ENCODE results near the gene A1BG.
"Not testable (repeated sequence)": the region's sequence is repeated elsewhere in the genome, so short reads cannot be mapped to it uniquely, and the experiment has no call there.

Gene A1BG

GRCh38 chr19:58325311-58326022, 27.8 kb downstream of the A1BG start:
- peaks cover 7 to 14% of the 10 kb centered on the region in 2 donors for H3K36me3 Mint-ChIP-seq
- ATAC-seq (replicated peaks) (no peak), DNase-seq (no peak)

GRCh38 chr19:58319241-58319640, 34.1 kb downstream of the A1BG start:
- Mint-ChIP-seq H3K4me1 (no peaks in the 10 kb centered on the region), H3K4me3 (no peak overlapping the region), H3K36me3 (peaks cover 18 to 51% of the 10 kb centered on the region in 2 donors), H3K9me3 (no peaks in the 10 kb centered on the region), H3K27ac (no peak overlapping the region), H3K27me3 (no peaks in the 10 kb centered on the region)
- DNase-seq (no peak), ATAC-seq (replicated peaks) (no peak)

More at GRCh38 chr19:58325311-58326022, 27.8 kb downstream of the A1BG start:
- Mint-ChIP-seq H3K27me3 (no peaks in the 10 kb centered on the region), H3K4me3 (no peak overlapping the region), H3K27ac (no peak overlapping the region), H3K9me3 (no peaks in the 10 kb centered on the region), H3K4me1 (peaks cover 6 to 9% of the 10 kb centered on the region in 2 donors)

GRCh38 chr19:58318297-58318696, 35.0 kb downstream of the A1BG start:
- no peak for DNase-seq
- no peak overlapping the region for H3K4me3 Mint-ChIP-seq
- H3K27me3 Mint-ChIP-seq: no peaks in the 10 kb centered on the region
- no peak overlapping the region for H3K27ac Mint-ChIP-seq
- ATAC-seq (replicated peaks): no peak
- no peaks in the 10 kb centered on the region for H3K9me3 Mint-ChIP-seq
- no peaks in the 10 kb centered on the region for H3K4me1 Mint-ChIP-seq
- peaks cover 23 to 54% of the 10 kb centered on the region in 2 donors for H3K36me3 Mint-ChIP-seq

- Mint-ChIP-seq H3K27ac (no peak overlapping the region), H3K4me3 (no peak overlapping the region), H3K9me3 (no peaks in the 10 kb centered on the region), H3K27me3 (no peaks in the 10 kb centered on the region), H3K36me3 (peaks cover 22 to 55% of the 10 kb centered on the region in 2 donors), H3K4me1 (no peaks in the 10 kb centered on the region)
- DNase-seq (no peak), ATAC-seq (replicated peaks) (no peak)
Measured at GRCh38 chr19:58317476-58318072, 35.7 kb downstream of the A1BG start.

- H3K9me3 Mint-ChIP-seq: no peaks in the 10 kb centered on the region
- H3K4me1 Mint-ChIP-seq: peaks cover 2 to 3% of the 10 kb centered on the region in 2 donors
- peaks cover 37 to 67% of the 10 kb centered on the region in 2 donors for H3K36me3 Mint-ChIP-seq
- H3K4me3 Mint-ChIP-seq: no peak overlapping the region
- ATAC-seq (replicated peaks) (no peak), DNase-seq (no peak)
- H3K27ac Mint-ChIP-seq: no peak overlapping the region
- no peaks in the 10 kb centered on the region for H3K27me3 Mint-ChIP-seq
Measured at GRCh38 chr19:58315580-58315979, 37.7 kb downstream of the A1BG start.

GRCh38 chr19:58311345-58311865, 41.9 kb downstream of the A1BG start:
- peaks cover 0 to 4% of the 10 kb centered on the region in 2 donors for H3K9me3 Mint-ChIP-seq
- DNase-seq: no peak
- H3K27me3 Mint-ChIP-seq: no peaks in the 10 kb centered on the region

GRCh38 chr19:58310685-58311084, 42.6 kb downstream of the A1BG start:
- Mint-ChIP-seq H3K36me3 (peaks cover 58 to 77% of the 10 kb centered on the region in 2 donors), H3K4me1 (peaks cover 8 to 19% of the 10 kb centered on the region in 2 donors)
- H3K27me3 Mint-ChIP-seq; H3K9me3 Mint-ChIP-seq; H3K27ac Mint-ChIP-seq; ATAC-seq (replicated peaks); DNase-seq; H3K4me3 Mint-ChIP-seq: not testable (repeated sequence)

More at GRCh38 chr19:58311345-58311865, 41.9 kb downstream of the A1BG start:
- peaks cover 5 to 12% of the 10 kb centered on the region in 2 donors for H3K4me1 Mint-ChIP-seq
- H3K27ac Mint-ChIP-seq: no peak overlapping the region
- no peak overlapping the region for H3K4me3 Mint-ChIP-seq
- H3K36me3 Mint-ChIP-seq: peaks cover 59 to 79% of the 10 kb centered on the region in 2 donors
- no peak for ATAC-seq (replicated peaks)

- H3K4me1 Mint-ChIP-seq: peaks cover 17 to 35% of the 10 kb centered on the region in 2 donors
- peaks cover 0 to 4% of the 10 kb centered on the region in 2 donors for H3K9me3 Mint-ChIP-seq
- no peak overlapping the region for H3K27ac Mint-ChIP-seq
- peaks cover 56 to 71% of the 10 kb centered on the region in 2 donors for H3K36me3 Mint-ChIP-seq
- no peaks in the 10 kb centered on the region for H3K27me3 Mint-ChIP-seq
- ATAC-seq (replicated peaks) (no peak), DNase-seq (no peak)
- peak overlapping the region in 1 of 2 donors; percentile 21 for H3K4me3 Mint-ChIP-seq
Measured at GRCh38 chr19:58307736-58308135, 45.6 kb downstream of the A1BG start.

GRCh38 chr19:58305932-58306323, 47.4 kb downstream of the A1BG start:
- H3K4me3 Mint-ChIP-seq: peak overlapping the region; percentile 97
- peak overlapping the region; percentile 99 for H3K27ac Mint-ChIP-seq
- no peak for ATAC-seq (replicated peaks)
- peaks cover 54 to 68% of the 10 kb centered on the region in 2 donors for H3K36me3 Mint-ChIP-seq
- peaks cover 15 to 35% of the 10 kb centered on the region in 2 donors for H3K4me1 Mint-ChIP-seq
- no peaks in the 10 kb centered on the region for H3K27me3 Mint-ChIP-seq
- DNase-seq: no peak
- peaks cover 0 to 4% of the 10 kb centered on the region in 2 donors for H3K9me3 Mint-ChIP-seq

- H3K27me3 Mint-ChIP-seq: no peaks in the 10 kb centered on the region
- peak within 1 kb of the TSS; percentile 99 for H3K27ac Mint-ChIP-seq
- peak within 1 kb of the TSS; percentile 97 for H3K4me3 Mint-ChIP-seq
- ATAC-seq (replicated peaks) (peak; percentile 98 to 99), DNase-seq (peak; percentile 94)
- H3K9me3 Mint-ChIP-seq: peaks cover 0 to 4% of the 10 kb centered on the region in 2 donors
- H3K36me3 Mint-ChIP-seq: peaks cover 55 to 69% of the 10 kb centered on the region in 2 donors
- peaks cover 15 to 29% of the 10 kb centered on the region in 2 donors for H3K4me1 Mint-ChIP-seq
Measured at GRCh38 chr19:58305065-58305931, 48.0 kb downstream of the A1BG start, which contains the start of gene ERVK3-1. TSS of gene ERVK3-1 (plus strand) at chr19:58305377. CDS start at chr19:58312169, 6,792 bp downstream.

- Mint-ChIP-seq H3K9me3 (no peaks in the 10 kb centered on the region), H3K27me3 (no peaks in the 10 kb centered on the region), H3K27ac (peak overlapping the region; percentile 99), H3K4me1 (peaks cover 15 to 24% of the 10 kb centered on the region in 2 donors), H3K4me3 (peak overlapping the region; percentile 97), H3K36me3 (peaks cover 54 to 70% of the 10 kb centered on the region in 2 donors)
- DNase-seq (no peak), ATAC-seq (replicated peaks) (peak; percentile 9 to 10)
Measured at GRCh38 chr19:58304748-58305064, 48.6 kb downstream of the A1BG start.

- H3K27me3 Mint-ChIP-seq: no peaks in the 10 kb centered on the region
- peak overlapping the region; percentile 3 for H3K27ac Mint-ChIP-seq
- no peak for ATAC-seq (replicated peaks)
- peaks cover 51 to 68% of the 10 kb centered on the region in 2 donors for H3K36me3 Mint-ChIP-seq
- H3K4me1 Mint-ChIP-seq: peaks cover 15 to 24% of the 10 kb centered on the region in 2 donors
- DNase-seq: no peak
- peak overlapping the region; percentile 97 for H3K4me3 Mint-ChIP-seq
- H3K9me3 Mint-ChIP-seq: no peaks in the 10 kb centered on the region
Measured at GRCh38 chr19:58304255-58304654, 49.0 kb downstream of the A1BG start.

GRCh38 chr19:58300620-58301019, 52.7 kb downstream of the A1BG start:
- no peak for DNase-seq
- Mint-ChIP-seq H3K4me3 (no peak overlapping the region), H3K27ac (no peak overlapping the region), H3K9me3 (no peaks in the 10 kb centered on the region), H3K36me3 (peaks cover 50 to 76% of the 10 kb centered on the region in 2 donors), H3K4me1 (peaks cover 9 to 16% of the 10 kb centered on the region in 2 donors), H3K27me3 (no peaks in the 10 kb centered on the region)
- ATAC-seq (replicated peaks): no peak

- DNase-seq: no peak
- ATAC-seq (replicated peaks): no peak
- Mint-ChIP-seq H3K4me1 (peaks cover 0 to 7% of the 10 kb centered on the region in 2 donors), H3K4me3 (no peak overlapping the region), H3K9me3 (peaks cover 25 to 30% of the 10 kb centered on the region in 2 donors), H3K36me3 (peaks cover 69 to 92% of the 10 kb centered on the region in 2 donors), H3K27ac (no peak overlapping the region), H3K27me3 (no peaks in the 10 kb centered on the region)
Measured at GRCh38 chr19:58296104-58296503, 57.2 kb downstream of the A1BG start.

Measured in stimulated activated naive B cell treated with anti-CD40 and anti-IgM and Interleukin-4, amounts not matched to agents 10 μg/mL and 1 μg/mL and 100 μg/mL, for 72 hours (primary cell).